SK-N-SH (cell line): ENCODE results near the gene LMBR1L. TPM values are rescaled to one million over a fixed set of nuclear protein-coding genes. Genes with fewer than 3 reads are reported as not detected.

Source experiments
- CTCF ChIA-PET: fragments of 300-600, 350-600 bp; formaldehyde crosslinking; extraction: SDS; loops from one replicate; lab custom pipeline; 2021; lab: Yijun Ruan, JAX
- POLR2A ChIA-PET: fragments of 350-600 bp; sonication (Branson Sonifier 250); formaldehyde crosslinking; extraction: SDS; loops from one replicate; lab custom pipeline; 2020; ENCODE audit warnings: antibody characterized with exemption, inconsistent platforms; lab: Yijun Ruan, JAX
- DNase-seq: peaks from one replicate; pipeline ENCODE4 v3.0.0; 2012
- H2AFZ ChIP-seq: fragments of 200-600 bp; sonication (generic); 2 replicates; pipeline ENCODE4 v1.8.1; 2016; ENCODE audit warnings: antibody characterized with exemption, mild to moderate bottlenecking, low read depth
- H3F3A ChIP-seq: fragments of 200-600 bp; sonication (generic); replicated peaks from 2 replicates; pipeline ENCODE3; 2016; ENCODE audit warnings: antibody characterized with exemption, mild to moderate bottlenecking; ENCODE audit not compliant: insufficient read depth
- H3K27ac ChIP-seq, 2 experiments: fragments of 200-500 bp in 1 of 2; fragments of 200-600 bp in 1 of 2; sonication (Bioruptor generic) in 1 of 2; sonication (generic), shearing (Covaris generic) in 1 of 2; 2 replicates each; pipeline versions ENCODE4 v1.5.1 to v1.6.1; 2014 to 2016; ENCODE audit warnings: low read depth in 2 of 2, inconsistent platforms in 1 of 2, low read length in 1 of 2, mild to moderate bottlenecking in 1 of 2, mixed read lengths in 1 of 2
- H3K27me3 ChIP-seq: fragments of 200-600 bp; sonication (generic), shearing (Covaris generic); 2 replicates; pipeline ENCODE4 v1.6.1; 2016; ENCODE audit warnings: mixed run types; ENCODE audit not compliant: insufficient read depth
- H3K36me3 ChIP-seq, 2 experiments: fragments of 200-500 bp in 1 of 2; fragments of 200-600 bp in 1 of 2; sonication (Bioruptor generic) in 1 of 2; sonication (generic) in 1 of 2; replicated peaks in 1 of 2; 2 replicates each; pipeline versions ENCODE3 to v1.5.1; 2014 to 2016; ENCODE audit warnings: low read length in 1 of 2, mild to moderate bottlenecking in 1 of 2; ENCODE audit not compliant: insufficient read depth in 2 of 2, control insufficient read depth in 1 of 2
- H3K4me1 ChIP-seq, 2 experiments: fragments of 200-500 bp in 1 of 2; fragments of 200-600 bp in 1 of 2; sonication (Bioruptor generic) in 1 of 2; sonication (generic), shearing (Covaris generic) in 1 of 2; 2 replicates each; pipeline versions ENCODE4 v1.5.1 to v1.6.1; 2014 to 2016; ENCODE audit warnings: low read depth in 1 of 2, low read length in 1 of 2, mixed run types in 1 of 2; ENCODE audit not compliant: insufficient read depth in 2 of 2, control insufficient read depth in 1 of 2
- H3K4me2 ChIP-seq: fragments of 200-600 bp; sonication (generic), shearing (Covaris generic); 2 replicates; pipeline ENCODE4 v1.6.1; 2017; ENCODE audit warnings: mixed run types
- H3K4me3 ChIP-seq, 2 experiments: fragments of 200-500 bp in 1 of 2; fragments of 200-600 bp in 1 of 2; sonication (Bioruptor generic) in 1 of 2; sonication (generic), shearing (Covaris generic) in 1 of 2; 2 replicates each; pipeline versions ENCODE4 v1.5.1 to v1.8.1; 2014 to 2016; ENCODE audit warnings: low read depth in 2 of 2, inconsistent platforms in 1 of 2, low read length in 1 of 2, mild to moderate bottlenecking in 1 of 2, mixed read lengths in 1 of 2, moderate library complexity in 1 of 2
- H3K79me2 ChIP-seq: fragments of 200-600 bp; sonication (generic); 2 replicates; pipeline ENCODE4 v1.8.1; 2017; ENCODE audit warnings: mild to moderate bottlenecking; ENCODE audit not compliant: insufficient read depth
- H3K9ac ChIP-seq: fragments of 200-600 bp; sonication (generic); 2 replicates; pipeline ENCODE4 v1.6.1; 2017; ENCODE audit warnings: mixed run types
- H3K9me2 ChIP-seq: fragments of 200-600 bp; sonication (generic); 2 replicates; pipeline ENCODE4 v1.6.1; 2017; ENCODE audit warnings: mixed run types
- H3K9me3 ChIP-seq: fragments of 200-600 bp; sonication (generic); 2 replicates; pipeline ENCODE4 v1.6.1; 2017; ENCODE audit warnings: mixed run types, mild to moderate bottlenecking, moderate library complexity
- H4K20me1 ChIP-seq: fragments of 200-600 bp; sonication (generic); 2 replicates; pipeline ENCODE4 v1.6.1; 2017; ENCODE audit warnings: mild to moderate bottlenecking, mixed run types; ENCODE audit not compliant: insufficient read depth
- CHD2 ChIP-seq: fragments of 150-350 bp; IDR thresholded peaks from 2 replicates; pipeline ENCODE4 v1.6.1; 2018; ENCODE audit warnings: low read length; ENCODE audit not compliant: partially characterized antibody
- ELF1 ChIP-seq: IDR thresholded peaks from 2 replicates; pipeline ENCODE4 v1.4.0; 2012
- EZH2phosphoT487 ChIP-seq: fragments of 200-600 bp; sonication (generic); IDR thresholded peaks from 2 replicates; pipeline ENCODE4 v1.6.1; 2017; ENCODE audit warnings: low read depth, mixed run types, mild to moderate bottlenecking, antibody characterized with exemption, moderate library complexity, borderline replicate concordance
- FOSL2 ChIP-seq: IDR thresholded peaks from 2 replicates; pipeline ENCODE4 v1.4.0; 2012; ENCODE audit warnings: low read depth, mild to moderate bottlenecking, moderate library complexity, borderline replicate concordance
- FOXJ3 ChIP-seq: sonication (generic); formaldehyde crosslinking; IDR thresholded peaks from 2 replicates; pipeline ENCODE4 v1.5.1; 2020; ENCODE audit warnings: mild to moderate bottlenecking, missing genetic modification reagents
- FOXM1 ChIP-seq: IDR thresholded peaks from 2 replicates; pipeline ENCODE4 v1.4.0; 2012; ENCODE audit warnings: low read depth, mild to moderate bottlenecking
- GATA2 ChIP-seq: sonication (generic); formaldehyde crosslinking; IDR thresholded peaks from 2 replicates; pipeline ENCODE4 v1.5.0; 2020; ENCODE audit warnings: mild to moderate bottlenecking, missing genetic modification reagents
- JUND ChIP-seq: IDR thresholded peaks from 2 replicates; pipeline ENCODE4 v1.4.0; 2012
- NRF1 ChIP-seq: IDR thresholded peaks from 2 replicates; pipeline ENCODE4 v1.6.1; 2012; ENCODE audit warnings: low read depth, mild to moderate bottlenecking, low read length
- RAD21 ChIP-seq: IDR thresholded peaks from 2 replicates; pipeline ENCODE4 v1.6.1; 2012; ENCODE audit warnings: mild to moderate bottlenecking, low read length
- RCOR1 ChIP-seq: fragments of 150-350 bp; IDR thresholded peaks from 2 replicates; pipeline ENCODE4 v1.6.1; 2017; ENCODE audit warnings: antibody characterized with exemption, low read length
- TAF1 ChIP-seq: IDR thresholded peaks from 2 replicates; pipeline ENCODE4 v1.6.1; 2012; ENCODE audit warnings: low read depth, mild to moderate bottlenecking, low read length, moderate library complexity, borderline replicate concordance
- TEAD4 ChIP-seq: IDR thresholded peaks from 2 replicates; pipeline ENCODE4 v1.4.0; 2012; ENCODE audit warnings: mild to moderate bottlenecking, borderline replicate concordance; ENCODE audit not compliant: insufficient read depth
- YY1 ChIP-seq: IDR thresholded peaks from 2 replicates; pipeline ENCODE4 v1.4.0; 2012; ENCODE audit warnings: low read depth, mild to moderate bottlenecking
- WGBS: methylation state at CpG from one replicate; pipeline ENCODE4 v1.1.6; 2017; ENCODE audit warnings: low lambda C conversion rate; 5-methylcytosine and 5-hydroxymethylcytosine counted together
- polyA plus RNA-seq, 3 experiments: library from polyadenylated mRNA; depleted of rRNA; stranded (reverse); fragments of >200 nt; gene quantifications; 2 replicates each; pipeline ENCODE4 v1.2.3, GENCODE V29; 2012
- TF ChIP-seq, protein P1 (sequence below): fragments of 150-350 bp; IDR thresholded peaks from 2 replicates; pipeline ENCODE4 v1.6.1; 2016; ENCODE audit warnings: mild to moderate bottlenecking, low read depth, low read length
- TF ChIP-seq, protein P2 (sequence below): IDR thresholded peaks from 2 replicates; pipeline ENCODE4 v1.4.0; 2012; ENCODE audit warnings: low read depth, borderline replicate concordance
- TF ChIP-seq, protein P3 (sequence below): IDR thresholded peaks from 2 replicates; pipeline ENCODE4 v1.6.1; 2012; ENCODE audit warnings: mild to moderate bottlenecking, low read depth, low read length, moderate library complexity
- TF ChIP-seq, protein P4 (sequence below): fragments of 150-350 bp; IDR thresholded peaks from 2 replicates; pipeline ENCODE4 v1.6.1; 2017; ENCODE audit warnings: antibody characterized with exemption, low read length, low read depth, borderline replicate concordance
- TF ChIP-seq, protein P5 (sequence below): fragments of 200-600 bp; sonication (generic); IDR thresholded peaks from 2 replicates; pipeline ENCODE4 v1.6.1; 2017; ENCODE audit warnings: antibody characterized with exemption, mild to moderate bottlenecking, moderate library complexity
- TF ChIP-seq, protein P6 (sequence below): IDR thresholded peaks from 2 replicates; pipeline ENCODE4; 2012
- TF ChIP-seq, protein P7 (sequence below): IDR thresholded peaks from 2 replicates; pipeline ENCODE4 v1.4.0; 2012; ENCODE audit warnings: low read depth

The LMBR1L gene
- polyA plus RNA-seq, 1 of the 3 experiments (the other 2 are of a cell fraction): 61.4 TPM

- H3K9ac ChIP-seq: peak within 1 kb of the TSS; percentile 100
- ChIA-PET CTCF (interaction anchor here (0.7 to 7.3 kb wide), 35 partner anchors 8 to 577 kb away, joined by 3 to 69 read pairs (median 5); partner anchors contain the start of genes DHH, LMBR1L, RHEBL1 and TUBA1A), POLR2A (interaction anchor here (0.6 to 4.8 kb wide), 41 partner anchors 9 to 506 kb away, joined by 3 to 97 read pairs (median 5); partner anchors contain the start of genes ARF3, DHH, DNAJC22 and KMT2D)
- peak within 1 kb of the TSS; percentile 89 for H2AFZ ChIP-seq
- H3K9me3 ChIP-seq: no peaks in the 10 kb centered on the region
- peaks cover 52% of the 10 kb centered on the region for H3F3A ChIP-seq
- peak; percentile 98 for DNase-seq
- H4K20me1 ChIP-seq: peaks cover 40% of the 10 kb centered on the region
- H3K4me2 ChIP-seq: peak within 1 kb of the TSS; percentile 96
- 2% methylated on average over 47 of the region's 79 CpGs for WGBS
- H3K4me3 ChIP-seq: peak within 1 kb of the TSS; percentile 77 to 99
- no peaks in the 10 kb centered on the region for H3K9me2 ChIP-seq
- peaks cover 25 to 30% of the 10 kb centered on the region in 2 experiments for H3K36me3 ChIP-seq
- peaks cover 10 to 15% of the 10 kb centered on the region in 2 experiments; a peak in 3 of 4 replicates for H3K4me1 ChIP-seq
- H3K27me3 ChIP-seq: no peaks in the 10 kb centered on the region
- H3K27ac ChIP-seq: peak within 1 kb of the TSS; percentile 94 to 97
- peaks cover 59% of the 10 kb centered on the region for H3K79me2 ChIP-seq
- TF ChIP-seq, protein P1, sequence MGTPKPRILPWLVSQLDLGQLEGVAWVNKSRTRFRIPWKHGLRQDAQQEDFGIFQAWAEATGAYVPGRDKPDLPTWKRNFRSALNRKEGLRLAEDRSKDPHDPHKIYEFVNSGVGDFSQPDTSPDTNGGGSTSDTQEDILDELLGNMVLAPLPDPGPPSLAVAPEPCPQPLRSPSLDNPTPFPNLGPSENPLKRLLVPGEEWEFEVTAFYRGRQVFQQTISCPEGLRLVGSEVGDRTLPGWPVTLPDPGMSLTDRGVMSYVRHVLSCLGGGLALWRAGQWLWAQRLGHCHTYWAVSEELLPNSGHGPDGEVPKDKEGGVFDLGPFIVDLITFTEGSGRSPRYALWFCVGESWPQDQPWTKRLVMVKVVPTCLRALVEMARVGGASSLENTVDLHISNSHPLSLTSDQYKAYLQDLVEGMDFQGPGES: no peak
- TF ChIP-seq RCOR1 (no peak), YY1 (0 out of 2 replicates have a peak, but pooled peaks have one; percentile 42), GATA2 (CRISPR knock-in tag) (no peak), CHD2 (peak; percentile 15), JUND (no peak; the same call in 1 of the 2 replicates), NRF1 (peak; percentile 66), EZH2phosphoT487 (no peak), ELF1 (no peak), TEAD4 (no peak), FOXM1 (no peak), TAF1 (peak; percentile 89), FOSL2 (peak; percentile 7; the same call in 1 of the 2 replicates), RAD21 (0 out of 2 replicates have a peak, but pooled peaks have one; percentile 2), FOXJ3 (CRISPR knock-in tag) (no peak)
- TF ChIP-seq, protein P2, sequence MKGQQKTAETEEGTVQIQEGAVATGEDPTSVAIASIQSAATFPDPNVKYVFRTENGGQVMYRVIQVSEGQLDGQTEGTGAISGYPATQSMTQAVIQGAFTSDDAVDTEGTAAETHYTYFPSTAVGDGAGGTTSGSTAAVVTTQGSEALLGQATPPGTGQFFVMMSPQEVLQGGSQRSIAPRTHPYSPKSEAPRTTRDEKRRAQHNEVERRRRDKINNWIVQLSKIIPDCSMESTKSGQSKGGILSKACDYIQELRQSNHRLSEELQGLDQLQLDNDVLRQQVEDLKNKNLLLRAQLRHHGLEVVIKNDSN: no peak
- TF ChIP-seq, protein P3, sequence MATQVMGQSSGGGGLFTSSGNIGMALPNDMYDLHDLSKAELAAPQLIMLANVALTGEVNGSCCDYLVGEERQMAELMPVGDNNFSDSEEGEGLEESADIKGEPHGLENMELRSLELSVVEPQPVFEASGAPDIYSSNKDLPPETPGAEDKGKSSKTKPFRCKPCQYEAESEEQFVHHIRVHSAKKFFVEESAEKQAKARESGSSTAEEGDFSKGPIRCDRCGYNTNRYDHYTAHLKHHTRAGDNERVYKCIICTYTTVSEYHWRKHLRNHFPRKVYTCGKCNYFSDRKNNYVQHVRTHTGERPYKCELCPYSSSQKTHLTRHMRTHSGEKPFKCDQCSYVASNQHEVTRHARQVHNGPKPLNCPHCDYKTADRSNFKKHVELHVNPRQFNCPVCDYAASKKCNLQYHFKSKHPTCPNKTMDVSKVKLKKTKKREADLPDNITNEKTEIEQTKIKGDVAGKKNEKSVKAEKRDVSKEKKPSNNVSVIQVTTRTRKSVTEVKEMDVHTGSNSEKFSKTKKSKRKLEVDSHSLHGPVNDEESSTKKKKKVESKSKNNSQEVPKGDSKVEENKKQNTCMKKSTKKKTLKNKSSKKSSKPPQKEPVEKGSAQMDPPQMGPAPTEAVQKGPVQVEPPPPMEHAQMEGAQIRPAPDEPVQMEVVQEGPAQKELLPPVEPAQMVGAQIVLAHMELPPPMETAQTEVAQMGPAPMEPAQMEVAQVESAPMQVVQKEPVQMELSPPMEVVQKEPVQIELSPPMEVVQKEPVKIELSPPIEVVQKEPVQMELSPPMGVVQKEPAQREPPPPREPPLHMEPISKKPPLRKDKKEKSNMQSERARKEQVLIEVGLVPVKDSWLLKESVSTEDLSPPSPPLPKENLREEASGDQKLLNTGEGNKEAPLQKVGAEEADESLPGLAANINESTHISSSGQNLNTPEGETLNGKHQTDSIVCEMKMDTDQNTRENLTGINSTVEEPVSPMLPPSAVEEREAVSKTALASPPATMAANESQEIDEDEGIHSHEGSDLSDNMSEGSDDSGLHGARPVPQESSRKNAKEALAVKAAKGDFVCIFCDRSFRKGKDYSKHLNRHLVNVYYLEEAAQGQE: peak; percentile 50
- TF ChIP-seq, protein P4, sequence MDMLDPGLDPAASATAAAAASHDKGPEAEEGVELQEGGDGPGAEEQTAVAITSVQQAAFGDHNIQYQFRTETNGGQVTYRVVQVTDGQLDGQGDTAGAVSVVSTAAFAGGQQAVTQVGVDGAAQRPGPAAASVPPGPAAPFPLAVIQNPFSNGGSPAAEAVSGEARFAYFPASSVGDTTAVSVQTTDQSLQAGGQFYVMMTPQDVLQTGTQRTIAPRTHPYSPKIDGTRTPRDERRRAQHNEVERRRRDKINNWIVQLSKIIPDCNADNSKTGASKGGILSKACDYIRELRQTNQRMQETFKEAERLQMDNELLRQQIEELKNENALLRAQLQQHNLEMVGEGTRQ: no peak
- TF ChIP-seq, protein P5, sequence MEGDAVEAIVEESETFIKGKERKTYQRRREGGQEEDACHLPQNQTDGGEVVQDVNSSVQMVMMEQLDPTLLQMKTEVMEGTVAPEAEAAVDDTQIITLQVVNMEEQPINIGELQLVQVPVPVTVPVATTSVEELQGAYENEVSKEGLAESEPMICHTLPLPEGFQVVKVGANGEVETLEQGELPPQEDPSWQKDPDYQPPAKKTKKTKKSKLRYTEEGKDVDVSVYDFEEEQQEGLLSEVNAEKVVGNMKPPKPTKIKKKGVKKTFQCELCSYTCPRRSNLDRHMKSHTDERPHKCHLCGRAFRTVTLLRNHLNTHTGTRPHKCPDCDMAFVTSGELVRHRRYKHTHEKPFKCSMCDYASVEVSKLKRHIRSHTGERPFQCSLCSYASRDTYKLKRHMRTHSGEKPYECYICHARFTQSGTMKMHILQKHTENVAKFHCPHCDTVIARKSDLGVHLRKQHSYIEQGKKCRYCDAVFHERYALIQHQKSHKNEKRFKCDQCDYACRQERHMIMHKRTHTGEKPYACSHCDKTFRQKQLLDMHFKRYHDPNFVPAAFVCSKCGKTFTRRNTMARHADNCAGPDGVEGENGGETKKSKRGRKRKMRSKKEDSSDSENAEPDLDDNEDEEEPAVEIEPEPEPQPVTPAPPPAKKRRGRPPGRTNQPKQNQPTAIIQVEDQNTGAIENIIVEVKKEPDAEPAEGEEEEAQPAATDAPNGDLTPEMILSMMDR: no peak
- TF ChIP-seq, protein P6, sequence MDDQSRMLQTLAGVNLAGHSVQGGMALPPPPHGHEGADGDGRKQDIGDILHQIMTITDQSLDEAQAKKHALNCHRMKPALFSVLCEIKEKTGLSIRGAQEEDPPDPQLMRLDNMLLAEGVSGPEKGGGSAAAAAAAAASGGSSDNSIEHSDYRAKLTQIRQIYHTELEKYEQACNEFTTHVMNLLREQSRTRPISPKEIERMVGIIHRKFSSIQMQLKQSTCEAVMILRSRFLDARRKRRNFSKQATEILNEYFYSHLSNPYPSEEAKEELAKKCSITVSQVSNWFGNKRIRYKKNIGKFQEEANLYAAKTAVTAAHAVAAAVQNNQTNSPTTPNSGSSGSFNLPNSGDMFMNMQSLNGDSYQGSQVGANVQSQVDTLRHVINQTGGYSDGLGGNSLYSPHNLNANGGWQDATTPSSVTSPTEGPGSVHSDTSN: peak; percentile 36; the same call in 1 of the 2 replicates
- TF ChIP-seq, protein P7, sequence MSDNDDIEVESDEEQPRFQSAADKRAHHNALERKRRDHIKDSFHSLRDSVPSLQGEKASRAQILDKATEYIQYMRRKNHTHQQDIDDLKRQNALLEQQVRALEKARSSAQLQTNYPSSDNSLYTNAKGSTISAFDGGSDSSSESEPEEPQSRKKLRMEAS: peak; percentile 93
Measured at GRCh38 chr12:49131051-49131893, 20.6 kb upstream of the LMBR1L start, which contains the start of gene TUBA1B. TSS of gene TUBA1B (minus strand) at chr12:49131395. CDS start at chr12:49131300, 95 bp downstream.
